Hepatocyte (in vitro differentiated cells): ENCODE results near the gene TCF4. TPM values are rescaled to one million over a fixed set of nuclear protein-coding genes. Genes with fewer than 3 reads are reported as not detected.

Experiments used
- DNase-seq: peaks from one replicate; pipeline ENCODE4 v3.0.0-alpha.2; 2016; ENCODE audit warnings: low spot score
- H2AFZ ChIP-seq: fragments of 200-600 bp; sonication (generic); 2 replicates; pipeline ENCODE4 v1.6.0; 2016; ENCODE audit warnings: antibody characterized with exemption, mild to moderate bottlenecking
- H3K27ac ChIP-seq: fragments of 200-600 bp; sonication (generic); 2 replicates; pipeline ENCODE4 v1.5.1; 2016; ENCODE audit warnings: mild to moderate bottlenecking
- H3K27me3 ChIP-seq: fragments of 200-600 bp; sonication (generic); 2 replicates; pipeline ENCODE4 v1.6.1; 2016
- H3K36me3 ChIP-seq: fragments of 200-600 bp; sonication (generic); replicated peaks from 2 replicates; pipeline ENCODE4 v1.5.1; 2016; ENCODE audit warnings: low read depth; ENCODE audit not compliant: insufficient read depth
- H3K4me1 ChIP-seq: fragments of 200-600 bp; sonication (generic); 2 replicates; pipeline ENCODE4 v1.5.1; 2016; ENCODE audit warnings: mild to moderate bottlenecking, moderate library complexity; ENCODE audit not compliant: insufficient read depth
- H3K4me2 ChIP-seq: fragments of 200-600 bp; sonication (generic); 2 replicates; pipeline ENCODE4 v1.6.0; 2016
- H3K4me3 ChIP-seq: fragments of 200-600 bp; sonication (generic); 2 replicates; pipeline ENCODE4 v1.5.1; 2016; ENCODE audit warnings: mild to moderate bottlenecking
- H3K79me2 ChIP-seq: fragments of 200-600 bp; sonication (generic); 2 replicates; pipeline ENCODE4 v1.6.0; 2017; ENCODE audit warnings: mild to moderate bottlenecking
- H3K9me2 ChIP-seq: fragments of 200-600 bp; sonication (generic); replicated peaks from 2 replicates; pipeline ENCODE4 v1.6.0; 2017; ENCODE audit warnings: mild to moderate bottlenecking; ENCODE audit not compliant: insufficient read depth
- H3K9me3 ChIP-seq: fragments of 200-600 bp; sonication (generic); 2 replicates; pipeline ENCODE4 v1.5.1; 2016; ENCODE audit warnings: low read depth, mild to moderate bottlenecking
- H4K20me1 ChIP-seq: fragments of 200-600 bp; sonication (generic); 2 replicates; pipeline ENCODE4 v1.6.0; 2016; ENCODE audit warnings: mild to moderate bottlenecking; ENCODE audit not compliant: insufficient read depth, poor library complexity, severe bottlenecking
- CTCF ChIP-seq: fragments of 200-600 bp; sonication (generic); IDR thresholded peaks from 2 replicates; pipeline ENCODE4 v1.5.1; 2016; ENCODE audit warnings: antibody characterized with exemption, mild to moderate bottlenecking; ENCODE audit not compliant: poor library complexity
- EZH2 ChIP-seq: fragments of 200-600 bp; sonication (generic); IDR thresholded peaks from 2 replicates; pipeline ENCODE4 v1.6.1; 2016; ENCODE audit warnings: antibody characterized with exemption, mild to moderate bottlenecking, borderline replicate concordance
- EZH2phosphoT487 ChIP-seq: fragments of 200-600 bp; sonication (generic); IDR thresholded peaks from one replicate; pipeline ENCODE4 v1.6.1; 2018; ENCODE audit warnings: antibody characterized with exemption, mild to moderate bottlenecking, low read depth, moderate library complexity; ENCODE audit not compliant: unreplicated experiment, severe bottlenecking
- WGBS: methylation state at CpG from one replicate; pipeline ENCODE4 v1.1.6; 2016; ENCODE audit warnings: low lambda C conversion rate; ENCODE audit errors: missing lambda C conversion rate; 5-methylcytosine and 5-hydroxymethylcytosine counted together
- polyA plus RNA-seq: library from polyadenylated mRNA; unstranded; fragments of >200 nt; fragmentation: Nextera tagmentation; extraction: Ambion mirVana; gene quantifications from 2 replicates; pipeline ENCODE4 v1.2.1, GENCODE V29; 2016
- total RNA-seq: library from RNA; depleted of rRNA; stranded (reverse); fragments of >200 nt; gene quantifications from 2 replicates; pipeline ENCODE4 v1.2.3, GENCODE V29; 2014

Gene TCF4
- total and polyA plus RNA-seq, 2 experiments from 2014 or later, result 40.5 to 65.2 TPM

DNA sequence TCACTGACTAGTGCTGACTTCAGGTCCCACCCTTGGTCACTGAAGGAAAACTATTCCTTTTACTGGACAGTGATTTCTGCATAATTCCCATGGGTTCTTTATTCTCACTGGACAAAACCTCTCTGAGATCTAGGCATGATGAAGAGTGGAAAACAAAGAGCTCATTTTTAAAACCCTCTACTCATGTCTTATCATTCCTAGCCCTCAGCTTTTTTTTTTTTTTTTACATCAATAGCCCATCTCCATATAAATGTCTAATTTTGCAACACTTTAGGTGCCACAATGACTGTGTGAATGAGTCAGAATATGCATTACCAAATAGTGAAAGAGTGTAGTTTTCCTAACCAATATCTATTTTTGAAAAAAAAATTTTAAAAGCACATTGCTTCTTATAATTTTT, 74.8 kb downstream of the TCF4 start:
- TF ChIP-seq EZH2 (no peak), EZH2phosphoT487 (no peak), CTCF (no peak)
- Histone ChIP-seq H3K27ac (no peak overlapping the region), H2AFZ (no peak overlapping the region), H3K9me3 (no peaks in the 10 kb centered on the region), H3K9me2 (no peaks in the 10 kb centered on the region), H3K79me2 (peaks cover 5% of the 10 kb centered on the region), H3K27me3 (no peaks in the 10 kb centered on the region), H3K4me1 (no peaks in the 10 kb centered on the region), H3K4me3 (no peak overlapping the region), H4K20me1 (no peaks in the 10 kb centered on the region), H3K4me2 (no peak overlapping the region), H3K36me3 (no peaks in the 10 kb centered on the region)
- DNase-seq, result no peak

GRCh38 chr18:55511277-55511676, 76.7 kb downstream of the TCF4 start:
- Histone ChIP-seq H3K79me2 (peaks cover 8% of the 10 kb centered on the region), H2AFZ (no peak overlapping the region), H3K27me3 (no peaks in the 10 kb centered on the region), H3K9me3 (no peaks in the 10 kb centered on the region), H3K4me2 (peak overlapping the region; percentile 57), H3K4me3 (no peak overlapping the region), H3K4me1 (no peaks in the 10 kb centered on the region), H4K20me1 (no peaks in the 10 kb centered on the region), H3K9me2 (no peaks in the 10 kb centered on the region), H3K27ac (peak overlapping the region; percentile 48), H3K36me3 (no peaks in the 10 kb centered on the region)
- TF ChIP-seq EZH2 (no peak), EZH2phosphoT487 (no peak), CTCF (no peak)
- no peak for DNase-seq

- H3K79me2 ChIP-seq, result peaks cover 8% of the 10 kb centered on the region
- H3K4me1 ChIP-seq, result no peaks in the 10 kb centered on the region
- no peak overlapping the region for H3K4me3 ChIP-seq
- H4K20me1 ChIP-seq, result no peaks in the 10 kb centered on the region
- peak overlapping the region; percentile 48 for H3K27ac ChIP-seq
- TF ChIP-seq CTCF (no peak), EZH2 (no peak), EZH2phosphoT487 (no peak)
- no peaks in the 10 kb centered on the region for H3K36me3 ChIP-seq
- no peaks in the 10 kb centered on the region for H3K9me3 ChIP-seq
- no peaks in the 10 kb centered on the region for H3K9me2 ChIP-seq
- DNase-seq, result no peak
- peak overlapping the region; percentile 57 for H3K4me2 ChIP-seq
- H3K27me3 ChIP-seq, result no peaks in the 10 kb centered on the region
- 57% methylated on average over 5 of the region's 5 CpGs for WGBS
- no peak overlapping the region for H2AFZ ChIP-seq
Measured at GRCh38 chr18:55510809-55511208, 77.2 kb downstream of the TCF4 start.
